ENCODE data around the gene UFD1. TPM values are rescaled to one million over a fixed set of nuclear protein-coding genes. Genes with fewer than 3 reads are reported as not detected.

The UFD1 gene
- total RNA-seq = 10 to 100 TPM; 26.9 to 38.1 (median 30.1) TPM

- Histone ChIP-seq H3K4me1 (peaks cover 0 to 41% (median 16%) of the 10 kb centered on the region in 4 donors), H3K4me3 (peak within 1 kb of the TSS; percentile 65 to 97 (median 80)), H3K9me3 (no peaks in the 10 kb centered on the region), H3K27me3 (no peaks in the 10 kb centered on the region), H3K36me3 (peaks cover 0 to 15% (median 0%) of the 10 kb centered on the region in 3 donors), H3K27ac (peak within 1 kb of the TSS; percentile 90 to 99 (median 93))
- WGBS, 2 donors = 0 to 1% methylated on average over 22 of the region's 42 CpGs
- DNase-seq (ENCODE audit: low spot score in 2 of 2) = peak; percentile 40 to 53
- peak in 1 of 2 donors; percentile 77 for TF ChIP-seq EP300 (IDR thresholded peaks at IDR 0.05)
- peak in 1 of 2 donors; percentile 23 for TF ChIP-seq POLR2A (IDR thresholded peaks at IDR 0.05)
- TF ChIP-seq, protein P1, sequence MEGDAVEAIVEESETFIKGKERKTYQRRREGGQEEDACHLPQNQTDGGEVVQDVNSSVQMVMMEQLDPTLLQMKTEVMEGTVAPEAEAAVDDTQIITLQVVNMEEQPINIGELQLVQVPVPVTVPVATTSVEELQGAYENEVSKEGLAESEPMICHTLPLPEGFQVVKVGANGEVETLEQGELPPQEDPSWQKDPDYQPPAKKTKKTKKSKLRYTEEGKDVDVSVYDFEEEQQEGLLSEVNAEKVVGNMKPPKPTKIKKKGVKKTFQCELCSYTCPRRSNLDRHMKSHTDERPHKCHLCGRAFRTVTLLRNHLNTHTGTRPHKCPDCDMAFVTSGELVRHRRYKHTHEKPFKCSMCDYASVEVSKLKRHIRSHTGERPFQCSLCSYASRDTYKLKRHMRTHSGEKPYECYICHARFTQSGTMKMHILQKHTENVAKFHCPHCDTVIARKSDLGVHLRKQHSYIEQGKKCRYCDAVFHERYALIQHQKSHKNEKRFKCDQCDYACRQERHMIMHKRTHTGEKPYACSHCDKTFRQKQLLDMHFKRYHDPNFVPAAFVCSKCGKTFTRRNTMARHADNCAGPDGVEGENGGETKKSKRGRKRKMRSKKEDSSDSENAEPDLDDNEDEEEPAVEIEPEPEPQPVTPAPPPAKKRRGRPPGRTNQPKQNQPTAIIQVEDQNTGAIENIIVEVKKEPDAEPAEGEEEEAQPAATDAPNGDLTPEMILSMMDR (IDR thresholded peaks at IDR 0.05) = peak in 1 of 5 experiments; percentile 17
These were observed at the start of gene UFD1 for GRCh38 chr22:19478901-19479354. TSS of gene UFD1 (minus strand) at chr22:19479193. CDS start at chr22:19479085, 108 bp downstream.

DNA sequence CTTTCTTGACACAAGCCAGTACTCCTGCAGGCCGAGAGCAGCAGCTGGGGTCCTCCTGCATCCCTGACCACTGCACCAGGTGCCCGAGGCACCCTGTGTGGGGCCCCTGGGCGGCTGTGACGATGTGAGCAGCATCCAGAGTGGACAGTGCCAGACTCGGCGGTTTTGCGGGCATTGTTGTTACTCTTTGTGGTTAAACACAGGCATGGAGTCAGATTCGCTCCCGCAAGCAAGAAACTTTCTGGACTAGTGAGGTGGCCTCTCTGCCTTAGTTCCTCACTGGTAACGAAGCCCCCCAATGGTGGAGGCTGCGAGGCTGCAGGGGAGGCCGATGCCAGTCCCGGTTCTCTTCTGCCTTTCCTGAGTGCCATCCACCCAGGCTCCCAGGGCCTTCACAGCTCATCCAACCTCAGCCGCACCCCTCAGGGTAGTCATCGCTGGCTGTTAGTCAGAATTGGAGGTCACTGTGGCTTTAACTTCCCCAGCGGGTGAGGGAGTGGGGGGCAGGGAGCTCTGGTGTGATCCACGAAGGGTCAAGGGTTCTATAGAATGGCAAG is 48.9 kb upstream of the UFD1 start:
- TF ChIP-seq POLR2A (IDR thresholded peaks at IDR 0.05) = no peak
- TF ChIP-seq EP300 (IDR thresholded peaks at IDR 0.05) = no peak
- TF ChIP-seq, protein P1 (IDR thresholded peaks at IDR 0.05) = no peak
- Histone ChIP-seq H3K9me3 (no peaks in the 10 kb centered on the region), H3K27me3 (peaks cover 0 to 41% of the 10 kb centered on the region in 2 donors), H3K27ac (no peak overlapping the region), H3K4me3 (no peak overlapping the region), H3K4me1 (peaks cover 0 to 22% (median 0%) of the 10 kb centered on the region in 4 donors), H3K36me3 (no peaks in the 10 kb centered on the region)
- WGBS, 2 donors = 67 to 68% methylated on average over 15 to 17 of the region's 17 CpGs
- DNase-seq (ENCODE audit: low spot score in 2 of 2) = no peak

DNA sequence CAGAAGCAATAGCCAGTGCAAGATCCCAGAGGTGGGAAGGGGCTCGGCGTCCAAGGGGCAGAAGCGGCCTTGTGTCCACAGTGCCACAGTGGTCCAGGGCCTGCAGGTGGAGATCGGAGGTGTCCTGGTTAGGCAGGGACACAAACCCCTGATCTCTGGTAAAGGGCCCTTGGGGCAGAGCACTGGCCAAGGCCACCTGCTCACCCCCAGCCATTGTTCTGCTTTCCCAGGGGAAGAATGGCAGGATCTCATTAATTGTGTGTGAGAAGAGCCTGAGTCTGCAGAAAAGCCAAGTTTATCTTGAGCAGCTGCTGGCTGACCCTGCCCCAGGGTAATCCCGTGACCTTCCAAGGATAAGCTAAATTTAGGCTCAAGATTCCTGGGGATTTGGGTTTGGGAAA is 48.3 kb upstream of the UFD1 start:
- peaks cover 0 to 22% (median 0%) of the 10 kb centered on the region in 4 donors for H3K4me1 ChIP-seq
- no peak for DNase-seq (ENCODE audit: low spot score in 2 of 2)
- H3K27me3 ChIP-seq = peaks cover 0 to 48% of the 10 kb centered on the region in 2 donors
- no peak overlapping the region for H3K4me3 ChIP-seq
- TF ChIP-seq, protein P1 (IDR thresholded peaks at IDR 0.05) = no peak
- TF ChIP-seq POLR2A (IDR thresholded peaks at IDR 0.05) = no peak
- TF ChIP-seq EP300 (IDR thresholded peaks at IDR 0.05) = no peak
- WGBS, 2 donors = 73 to 79% methylated on average over 5 of the region's 5 CpGs
- no peak overlapping the region for H3K27ac ChIP-seq
- H3K36me3 ChIP-seq = no peaks in the 10 kb centered on the region
- no peaks in the 10 kb centered on the region for H3K9me3 ChIP-seq

DNA sequence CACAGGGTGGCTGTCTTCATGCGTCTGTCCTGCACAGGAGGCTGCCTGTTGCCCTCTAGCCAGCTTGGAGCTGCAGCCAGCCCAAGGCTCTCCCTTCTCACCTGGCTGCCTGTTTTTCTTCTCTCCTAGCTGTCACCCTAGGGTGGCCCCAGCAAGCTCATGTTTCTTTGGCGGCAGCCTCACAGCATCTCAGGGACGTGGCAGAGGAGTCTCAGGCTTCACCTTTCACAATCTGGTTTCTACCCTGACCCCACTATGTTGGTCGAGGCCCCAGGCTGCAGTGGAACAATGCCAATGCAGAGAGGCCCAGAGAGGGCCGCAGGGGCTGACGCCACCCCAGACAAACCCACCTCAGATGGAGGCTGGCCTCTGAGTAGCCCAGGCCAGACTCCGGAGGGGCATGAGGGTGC is 47.7 kb upstream of the UFD1 start:
- DNase-seq (ENCODE audit: low spot score in 2 of 2) = no peak
- no peaks in the 10 kb centered on the region for H3K36me3 ChIP-seq
- peaks cover 0 to 22% (median 0%) of the 10 kb centered on the region in 4 donors for H3K4me1 ChIP-seq
- no peak overlapping the region for H3K27ac ChIP-seq
- H3K9me3 ChIP-seq = no peaks in the 10 kb centered on the region
- TF ChIP-seq EP300 (IDR thresholded peaks at IDR 0.05) (no peak), POLR2A (IDR thresholded peaks at IDR 0.05) (no peak)
- TF ChIP-seq, protein P1 (IDR thresholded peaks at IDR 0.05) = no peak
- H3K27me3 ChIP-seq = peaks cover 0 to 50% of the 10 kb centered on the region in 2 donors
- no peak overlapping the region for H3K4me3 ChIP-seq
- 74 to 79% methylated on average over 7 of the region's 7 CpGs for WGBS, 2 donors

DNA sequence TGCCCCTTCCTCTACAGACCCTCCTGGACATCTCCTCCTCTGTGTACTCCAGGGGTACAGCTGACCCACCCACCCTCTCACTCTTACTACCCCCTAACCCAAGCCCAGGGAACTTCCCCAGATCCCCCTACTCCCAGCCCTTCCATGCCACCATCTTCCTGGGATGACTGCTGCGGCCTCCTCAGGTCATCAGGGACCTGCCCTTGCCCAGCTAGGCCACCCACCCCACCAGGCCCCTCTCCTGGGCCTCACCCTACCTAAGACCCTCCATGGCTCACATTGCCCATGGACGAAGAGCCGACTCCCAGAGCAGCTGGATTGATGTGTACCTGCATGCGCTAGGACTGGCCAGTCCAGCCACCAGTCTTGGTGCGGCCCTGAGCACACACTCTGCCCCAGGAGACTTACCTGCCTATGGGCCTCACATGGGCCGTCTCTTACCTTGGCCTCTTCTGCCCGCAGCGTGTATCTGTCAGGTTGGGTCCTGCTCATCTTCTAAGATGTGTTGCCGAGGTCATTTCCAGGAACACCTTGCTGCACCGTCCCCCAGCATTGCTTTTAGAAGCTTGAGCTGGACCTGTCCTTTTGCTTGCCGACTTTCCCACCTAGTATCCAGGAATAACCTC is 47.2 kb upstream of the UFD1 start:
- TF ChIP-seq POLR2A (IDR thresholded peaks at IDR 0.05) = no peak
- TF ChIP-seq, protein P1 (IDR thresholded peaks at IDR 0.05) = no peak
- H3K27me3 ChIP-seq = peaks cover 0 to 50% of the 10 kb centered on the region in 2 donors
- no peaks in the 10 kb centered on the region for H3K36me3 ChIP-seq
- no peak for DNase-seq (ENCODE audit: low spot score in 2 of 2)
- WGBS, 2 donors = 94 to 98% methylated on average over 10 to 11 of the region's 11 CpGs
- no peaks in the 10 kb centered on the region for H3K9me3 ChIP-seq
- no peak overlapping the region for H3K4me3 ChIP-seq
- H3K27ac ChIP-seq = no peak overlapping the region
- H3K4me1 ChIP-seq = peaks cover 0 to 22% (median 0%) of the 10 kb centered on the region in 4 donors

All from tibial nerve (tissue), 4 donors.